ENCODE measurements around the gene HTR6.

HTR6 gene

GRCh38 chr1:19656134-19656779 lies 8.4 kb upstream of the HTR6 start:
- DNase-seq (ENCODE audit: low read depth in 1 of 2, low spot score in 1 of 2) = no peak

GRCh38 chr1:19656780-19657466 lies 7.8 kb upstream of the HTR6 start:
- no peak for DNase-seq (ENCODE audit: low read depth in 1 of 2, low spot score in 1 of 2)

- no peak for DNase-seq (ENCODE audit: low read depth in 1 of 2, low spot score in 1 of 2)
These were observed 7.2 kb upstream of the HTR6 start for GRCh38 chr1:19657511-19657910.

- DNase-seq (ENCODE audit: low read depth in 1 of 2, low spot score in 1 of 2) = no peak
These were observed 6.5 kb upstream of the HTR6 start for GRCh38 chr1:19658186-19658585.

- no peak for DNase-seq (ENCODE audit: low read depth in 1 of 2, low spot score in 1 of 2)
These were observed 2.9 kb upstream of the HTR6 start for GRCh38 chr1:19661721-19662228.

- no peak for DNase-seq (ENCODE audit: low read depth in 1 of 2, low spot score in 1 of 2)
These were observed 2.4 kb upstream of the HTR6 start for GRCh38 chr1:19662313-19662712.

- DNase-seq (ENCODE audit: low read depth in 1 of 2, low spot score in 1 of 2) = no peak
These were observed 466 bp downstream of the HTR6 start for GRCh38 chr1:19665186-19665495.

GRCh38 chr1:19665496-19666465 lies 1.1 kb downstream of the HTR6 start:
- DNase-seq (ENCODE audit: low read depth in 1 of 2, low spot score in 1 of 2) = no peak

GRCh38 chr1:19668888-19669287 lies 4.2 kb downstream of the HTR6 start:
- no peak for DNase-seq (ENCODE audit: low read depth in 1 of 2, low spot score in 1 of 2)

- DNase-seq (ENCODE audit: low read depth in 1 of 2, low spot score in 1 of 2) = no peak
These were observed 6.1 kb downstream of the HTR6 start for GRCh38 chr1:19670787-19671186.

GRCh38 chr1:19672237-19672636 lies 7.6 kb downstream of the HTR6 start:
- DNase-seq (ENCODE audit: low read depth in 1 of 2, low spot score in 1 of 2) = no peak

GRCh38 chr1:19675797-19676196 lies 11.1 kb downstream of the HTR6 start:
- DNase-seq (ENCODE audit: low read depth in 1 of 2, low spot score in 1 of 2) = no peak

- no peak for DNase-seq (ENCODE audit: low read depth in 1 of 2, low spot score in 1 of 2)
These were observed 11.8 kb downstream of the HTR6 start for GRCh38 chr1:19676438-19676922.

- DNase-seq (ENCODE audit: low read depth in 1 of 2, low spot score in 1 of 2) = no peak
These were observed 13.8 kb downstream of the HTR6 start for GRCh38 chr1:19678493-19678892.

- DNase-seq (ENCODE audit: low read depth in 1 of 2, low spot score in 1 of 2) = no peak
These were observed 14.3 kb downstream of the HTR6 start for GRCh38 chr1:19678931-19679453.

- DNase-seq (ENCODE audit: low read depth in 1 of 2, low spot score in 1 of 2) = no peak
These were observed 15.0 kb downstream of the HTR6 start for GRCh38 chr1:19679691-19680090.

GRCh38 chr1:19680644-19681043 lies 16.0 kb downstream of the HTR6 start:
- DNase-seq (ENCODE audit: low read depth in 1 of 2, low spot score in 1 of 2) = no peak

GRCh38 chr1:19682257-19682656 lies 17.6 kb downstream of the HTR6 start:
- DNase-seq (ENCODE audit: low read depth in 1 of 2, low spot score in 1 of 2) = no peak

GRCh38 chr1:19682901-19683300 lies 18.2 kb downstream of the HTR6 start:
- no peak for DNase-seq (ENCODE audit: low read depth in 1 of 2, low spot score in 1 of 2)

GRCh38 chr1:19683351-19683750 lies 18.7 kb downstream of the HTR6 start:
- DNase-seq (ENCODE audit: low read depth in 1 of 2, low spot score in 1 of 2) = no peak

GRCh38 chr1:19684677-19685076 lies 20.0 kb downstream of the HTR6 start:
- DNase-seq (ENCODE audit: low read depth in 1 of 2, low spot score in 1 of 2) = no peak

Measured in activated T-helper 1 cell treated with anti-CD3 and anti-CD28 coated beads, Interleukin-2, amount 50 U/mL, for 16 hours (primary cell).